ENCODE data around the gene SUGP2.

- TF ChIP-seq TAF1 (IDR thresholded peaks at IDR 0.05; ENCODE audit: low read depth) (no peak), NFIC (IDR thresholded peaks at IDR 0.05) (no peak), EP300 (IDR thresholded peaks at IDR 0.05; ENCODE audit: borderline replicate concordance) (no peak), REST (IDR thresholded peaks at IDR 0.05; ENCODE audit: low read depth) (no peak), CEBPB (IDR thresholded peaks at IDR 0.05) (no peak), CREB1 (IDR thresholded peaks at IDR 0.05; ENCODE audit: low read depth) (no peak), RAD21 (IDR thresholded peaks at IDR 0.05; ENCODE audit: low read depth) (no peak), TCF12 (IDR thresholded peaks at IDR 0.05; ENCODE audit: low read depth) (no peak), MAX (IDR thresholded peaks at IDR 0.05) (no peak), TEAD4 (IDR thresholded peaks at IDR 0.05) (no peak), FOXM1 (IDR thresholded peaks at IDR 0.05; ENCODE audit: borderline replicate concordance, low read depth) (no peak), ZBTB7A (IDR thresholded peaks at IDR 0.05; ENCODE audit: low read depth) (no peak), USF1 (IDR thresholded peaks at IDR 0.05) (no peak), YY1 (IDR thresholded peaks at IDR 0.05; ENCODE audit: low read depth) (no peak)
Measured at GRCh38 chr19:18987456-18987855, 45.9 kb downstream of the SUGP2 start.

Data from Ishikawa (cell line).